IPS DF 6.9 (cell line): ENCODE results near the gene CXCL3.

ENCODE experiments used
- DNase-seq: peaks from one replicate; pipeline ENCODE4 v3.0.0-alpha.2; 2013; ENCODE audit warnings: low read depth, low spot score
- H3K27ac ChIP-seq: one replicate; pipeline ENCODE4 v1.5.1; 2013; ENCODE audit warnings: low read length, control low read depth
- H3K27me3 ChIP-seq: 2 replicates; pipeline ENCODE4 v1.6.1; 2013; ENCODE audit warnings: mild to moderate bottlenecking, low read length; ENCODE audit not compliant: control insufficient read depth, insufficient read depth
- H3K36me3 ChIP-seq: 2 replicates; pipeline ENCODE4 v1.6.1; 2013; ENCODE audit warnings: low read length; ENCODE audit not compliant: control insufficient read depth, insufficient read depth
- H3K4me1 ChIP-seq: 2 replicates; pipeline ENCODE4 v1.6.1; 2013; ENCODE audit warnings: low read length; ENCODE audit not compliant: control insufficient read depth, insufficient read depth
- H3K4me3 ChIP-seq: 2 replicates; pipeline ENCODE4 v1.5.1; 2013; ENCODE audit warnings: mild to moderate bottlenecking, low read length
- H3K9me3 ChIP-seq: 2 replicates; pipeline ENCODE4 v1.6.1; 2013; ENCODE audit warnings: low read length, inconsistent platforms; ENCODE audit not compliant: control insufficient read depth, insufficient read depth
- WGBS: extraction: QIAGEN DNeasy Blood & Tissue Kit; methylation state at CpG from one replicate; pipeline ENCODE4 v1.1.7; 2013; ENCODE audit warnings: mixed read lengths, missing lambda C conversion rate; ENCODE audit not compliant: insufficient read length, insufficient coverage; 5-methylcytosine and 5-hydroxymethylcytosine counted together

The CXCL3 gene

DNA sequence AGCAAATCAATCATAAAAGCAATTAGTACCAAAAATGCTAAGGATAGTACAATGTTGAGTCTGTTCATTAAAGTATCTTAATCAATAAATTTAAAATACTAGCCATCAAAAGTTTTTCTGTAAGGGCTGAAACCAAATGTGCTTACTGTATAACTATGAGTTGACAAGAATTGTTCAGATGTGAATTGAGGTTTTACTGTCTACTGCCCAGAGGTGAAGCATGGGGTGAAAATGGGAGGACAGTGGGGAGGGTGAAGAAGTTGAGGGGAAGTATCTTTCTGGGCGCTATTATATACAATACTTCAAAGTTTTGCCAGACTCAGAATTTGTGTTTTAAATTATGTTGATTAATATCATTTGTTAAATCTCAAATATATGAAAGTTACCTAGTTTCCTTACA, 46.4 kb downstream of the CXCL3 start:
- Histone ChIP-seq H3K36me3 (no peaks in the 10 kb centered on the region), H3K27me3 (no peaks in the 10 kb centered on the region), H3K4me3 (no peak overlapping the region), H3K27ac (no peak overlapping the region), H3K9me3 (no peaks in the 10 kb centered on the region), H3K4me1 (no peaks in the 10 kb centered on the region)
- WGBS, result no CpG with 5 or more reads among the region's 1 CpG
- no peak for DNase-seq

DNA sequence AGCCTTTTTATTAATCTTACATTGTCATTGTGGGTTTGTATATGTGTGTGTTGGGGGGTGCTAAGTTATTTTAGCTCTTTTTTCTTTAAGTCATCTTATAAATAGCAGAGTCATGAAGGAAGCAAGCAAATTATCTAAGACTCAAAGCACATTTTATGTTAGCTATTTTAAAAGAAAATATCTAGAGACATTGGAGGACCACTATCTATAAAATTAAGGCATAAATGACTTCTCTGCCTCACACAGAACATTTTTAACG, 46.8 kb downstream of the CXCL3 start:
- H3K4me1 ChIP-seq, result no peaks in the 10 kb centered on the region
- no CpG with 5 or more reads among the region's 1 CpG for WGBS
- H3K4me3 ChIP-seq, result no peak overlapping the region
- H3K9me3 ChIP-seq, result no peaks in the 10 kb centered on the region
- no peaks in the 10 kb centered on the region for H3K36me3 ChIP-seq
- no peak overlapping the region for H3K27ac ChIP-seq
- DNase-seq, result no peak
- no peaks in the 10 kb centered on the region for H3K27me3 ChIP-seq

DNA sequence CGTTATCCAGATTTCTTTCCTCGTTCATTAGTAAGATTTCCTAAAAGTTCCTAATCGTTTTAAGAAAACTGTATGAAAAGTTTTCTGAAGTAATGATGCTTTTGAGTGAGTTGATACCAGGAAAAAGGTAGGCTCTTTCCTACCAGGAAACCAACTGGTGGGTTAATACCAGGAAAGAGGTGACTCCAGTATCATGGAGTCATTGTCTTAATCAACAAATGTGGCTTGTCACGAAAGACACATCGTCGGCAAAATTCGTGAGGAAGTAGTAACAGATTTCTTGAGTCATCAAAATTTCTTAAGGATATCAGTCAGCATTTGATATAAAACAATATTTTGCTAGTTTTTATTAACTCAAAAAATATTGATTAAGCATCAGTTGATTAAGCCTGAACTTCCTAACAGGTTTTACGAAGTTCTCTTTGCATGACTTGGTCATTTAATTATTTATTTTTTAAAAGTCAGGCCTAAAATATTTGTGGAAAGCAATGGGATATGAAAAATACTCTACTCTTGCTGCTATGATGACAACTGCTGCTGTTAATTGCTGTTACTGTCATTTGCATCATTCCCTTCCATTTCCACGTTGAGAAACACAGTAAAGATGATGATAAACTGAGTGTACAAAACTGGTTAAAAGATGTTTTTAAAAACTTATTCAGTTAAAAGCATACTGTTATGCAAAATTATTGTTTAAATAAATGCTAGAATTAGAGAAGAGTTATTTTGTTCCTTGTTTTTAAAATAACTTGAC, 47.3 kb downstream of the CXCL3 start:
- no CpG with 5 or more reads among the region's 9 CpGs for WGBS
- Histone ChIP-seq H3K9me3 (no peaks in the 10 kb centered on the region), H3K4me1 (no peaks in the 10 kb centered on the region), H3K36me3 (no peaks in the 10 kb centered on the region), H3K27ac (no peak overlapping the region), H3K4me3 (no peak overlapping the region), H3K27me3 (no peaks in the 10 kb centered on the region)
- DNase-seq, result no peak

DNA sequence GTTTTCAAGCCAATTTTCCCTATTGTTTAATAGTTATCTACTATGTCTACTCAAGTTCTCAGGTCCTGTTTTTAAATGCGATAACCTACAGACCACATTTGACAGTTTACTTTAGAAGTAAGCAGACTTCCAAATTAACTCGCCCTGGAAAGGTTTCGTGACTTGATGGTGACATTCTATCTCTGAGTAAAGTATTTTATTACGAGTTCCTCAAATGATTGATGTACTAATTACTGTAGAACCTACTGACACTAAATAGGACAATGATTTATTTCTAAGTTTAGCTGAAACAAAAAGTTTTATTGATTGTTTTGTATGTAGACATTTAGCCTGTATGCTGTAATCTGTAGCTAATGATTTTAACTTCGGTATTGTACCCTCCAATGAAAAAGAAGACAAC, 48.6 kb downstream of the CXCL3 start:
- no CpG with 5 or more reads among the region's 5 CpGs for WGBS
- no peaks in the 10 kb centered on the region for H3K36me3 ChIP-seq
- no peak overlapping the region for H3K4me3 ChIP-seq
- H3K9me3 ChIP-seq, result no peaks in the 10 kb centered on the region
- no peaks in the 10 kb centered on the region for H3K27me3 ChIP-seq
- no peak for DNase-seq
- H3K4me1 ChIP-seq, result no peaks in the 10 kb centered on the region
- H3K27ac ChIP-seq, result no peak overlapping the region

DNA sequence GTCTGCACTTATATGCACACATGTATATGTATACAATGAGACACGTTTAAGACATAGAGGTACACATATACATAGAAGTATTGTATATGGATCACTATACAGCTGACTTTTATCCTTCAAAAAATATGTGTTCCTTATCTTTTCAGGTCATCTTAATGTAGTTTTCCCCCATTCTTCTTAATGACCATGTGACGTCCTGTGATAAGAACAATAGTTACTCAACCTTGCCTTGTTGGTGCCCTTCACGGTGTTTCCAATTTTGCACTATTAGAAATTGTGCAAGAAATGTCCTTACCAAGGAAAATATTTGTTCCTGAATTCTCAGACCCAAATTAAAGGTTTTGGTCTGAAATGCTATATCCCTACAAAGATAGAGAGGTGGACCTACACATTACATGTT, 49.5 kb downstream of the CXCL3 start:
- no peaks in the 10 kb centered on the region for H3K4me1 ChIP-seq
- no peaks in the 10 kb centered on the region for H3K27me3 ChIP-seq
- DNase-seq, result no peak
- no peak overlapping the region for H3K4me3 ChIP-seq
- H3K27ac ChIP-seq, result no peak overlapping the region
- no CpG with 5 or more reads among the region's 3 CpGs for WGBS
- no peaks in the 10 kb centered on the region for H3K9me3 ChIP-seq
- H3K36me3 ChIP-seq, result no peaks in the 10 kb centered on the region

DNA sequence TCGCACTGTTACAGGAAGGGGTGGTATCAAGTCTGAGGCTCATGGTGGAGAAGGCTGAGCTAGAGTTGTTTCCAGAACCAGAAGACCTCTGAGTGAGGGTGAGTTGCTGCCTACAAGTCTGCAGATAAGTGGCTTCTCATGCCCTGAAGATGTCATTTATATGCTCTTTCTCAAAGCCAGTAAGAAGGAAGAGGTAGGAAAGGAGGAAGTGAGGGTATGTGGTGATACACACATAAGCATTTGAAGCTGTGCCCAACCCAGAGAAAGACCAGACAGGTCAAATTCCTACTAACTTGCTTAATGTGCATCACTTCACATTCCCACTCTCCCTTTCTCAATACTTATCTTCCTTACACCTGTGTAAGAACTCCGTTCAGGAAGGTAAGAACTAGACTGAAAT, 50.4 kb downstream of the CXCL3 start, which contains the start of gene PPBP:
Gene PPBP (minus strand): TSS at position 130 of the 400 bp plus-strand sequence. CDS start 87 bp downstream, at position 43.
- H3K27ac ChIP-seq, result no peak within 1 kb of the TSS
- no CpG with 5 or more reads among the region's 2 CpGs for WGBS

More for the DNA sequence above, 50.4 kb downstream of the CXCL3 start, which contains the start of gene PPBP:
- no peak for DNase-seq
- Histone ChIP-seq H3K4me3 (no peak within 1 kb of the TSS), H3K27me3 (no peaks in the 10 kb centered on the region), H3K4me1 (no peaks in the 10 kb centered on the region), H3K36me3 (no peaks in the 10 kb centered on the region), H3K9me3 (no peaks in the 10 kb centered on the region)
